BE2C (cell line): Measurements from ENCODE around the gene CACNB2.
"Not testable (repeated sequence)": the region's sequence is repeated elsewhere in the genome, so short reads cannot be mapped to it uniquely, and the experiment has no call there.

Experiments used
- DNase-seq: peaks from one replicate; pipeline ENCODE4 v3.0.0-alpha.2; 2020
- H3K27me3 ChIP-seq: fragments of 250-450 bp; sonication (Bioruptor Pico); 2 replicates; pipeline ENCODE4 v1.5.1; 2020; ENCODE audit warnings: mild to moderate bottlenecking
- H3K36me3 ChIP-seq: fragments of 250-450 bp; sonication (Bioruptor Pico); 2 replicates; pipeline ENCODE4 v1.5.1; 2020; ENCODE audit warnings: mild to moderate bottlenecking
- H3K4me1 ChIP-seq: fragments of 250-450 bp; sonication (Bioruptor Pico); 2 replicates; pipeline ENCODE4 v1.5.1; 2020
- H3K4me3 ChIP-seq: 2 replicates; pipeline ENCODE4 v1.5.1; 2011; ENCODE audit warnings: low read depth, low read length
- H3K9me3 ChIP-seq: fragments of 250-450 bp; sonication (Bioruptor Pico); 2 replicates; pipeline ENCODE4 v1.5.1; 2020
- CTCF ChIP-seq: IDR thresholded peaks from 2 replicates; pipeline ENCODE4 v1.5.1; 2012; ENCODE audit warnings: mild to moderate bottlenecking, low read depth, low read length

Gene CACNB2

GRCh38 chr10:18438361-18439126 lies 298.3 kb downstream of the CACNB2 start:
- DNase-seq = no peak
- no peak for TF ChIP-seq CTCF
- Histone ChIP-seq H3K9me3 (no peaks in the 10 kb centered on the region), H3K36me3 (no peaks in the 10 kb centered on the region), H3K4me1 (no peaks in the 10 kb centered on the region), H3K27me3 (no peaks in the 10 kb centered on the region), H3K4me3 (no peak overlapping the region)

GRCh38 chr10:18439601-18440000 lies 299.4 kb downstream of the CACNB2 start:
- no peak for TF ChIP-seq CTCF
- Histone ChIP-seq H3K36me3 (no peaks in the 10 kb centered on the region), H3K27me3 (no peaks in the 10 kb centered on the region), H3K4me1 (no peaks in the 10 kb centered on the region), H3K4me3 (no peak overlapping the region), H3K9me3 (no peaks in the 10 kb centered on the region)
- DNase-seq = no peak

GRCh38 chr10:18445635-18446034 lies 305.4 kb downstream of the CACNB2 start:
- H3K4me3 ChIP-seq, H3K27me3 ChIP-seq, H3K4me1 ChIP-seq, DNase-seq, H3K36me3 ChIP-seq, H3K9me3 ChIP-seq: not testable (repeated sequence)

- no peaks in the 10 kb centered on the region for H3K36me3 ChIP-seq
- no peak for TF ChIP-seq CTCF
- no peaks in the 10 kb centered on the region for H3K4me1 ChIP-seq
- no peaks in the 10 kb centered on the region for H3K9me3 ChIP-seq
- no peak for DNase-seq
- H3K4me3 ChIP-seq = no peak overlapping the region
- no peaks in the 10 kb centered on the region for H3K27me3 ChIP-seq
These were observed 306.0 kb downstream of the CACNB2 start for GRCh38 chr10:18446205-18446604.

GRCh38 chr10:18449611-18450026 lies 309.4 kb downstream of the CACNB2 start:
- Histone ChIP-seq H3K9me3 (no peaks in the 10 kb centered on the region), H3K27me3 (no peaks in the 10 kb centered on the region), H3K36me3 (no peaks in the 10 kb centered on the region), H3K4me1 (no peaks in the 10 kb centered on the region), H3K4me3 (no peak overlapping the region)
- DNase-seq = no peak
- TF ChIP-seq CTCF = no peak

GRCh38 chr10:18450298-18450697 lies 310.1 kb downstream of the CACNB2 start:
- H3K36me3 ChIP-seq = no peaks in the 10 kb centered on the region
- no peak for TF ChIP-seq CTCF
- H3K4me1 ChIP-seq = no peaks in the 10 kb centered on the region
- no peaks in the 10 kb centered on the region for H3K27me3 ChIP-seq
- DNase-seq = no peak
- no peaks in the 10 kb centered on the region for H3K9me3 ChIP-seq
- no peak overlapping the region for H3K4me3 ChIP-seq
